ENCODE data around the gene GSG1.

GSG1 gene

GRCh38 chr12:13075786-13076570 lies 27.5 kb downstream of the GSG1 start:
- H3K4me1 Mint-ChIP-seq = peaks cover 7% of the 10 kb centered on the region
- no peak overlapping the region for H3K27ac Mint-ChIP-seq
- DNase-seq = no peak
- H3K27me3 Mint-ChIP-seq (ENCODE audit: low read depth, poor library complexity) = peaks cover 10% of the 10 kb centered on the region
- no peak overlapping the region for H3K4me3 Mint-ChIP-seq
- TF ChIP-seq CTCF (IDR thresholded peaks at IDR 0.05) = no peak
- peaks cover 68% of the 10 kb centered on the region for H3K36me3 Mint-ChIP-seq (ENCODE audit: low read depth)
- H3K9me3 Mint-ChIP-seq = peaks cover 22% of the 10 kb centered on the region

- Mint-ChIP-seq H3K36me3 (ENCODE audit: low read depth) (peaks cover 60% of the 10 kb centered on the region), H3K9me3 (peaks cover 22% of the 10 kb centered on the region), H3K27ac (no peak overlapping the region), H3K4me3 (no peak overlapping the region), H3K27me3 (ENCODE audit: low read depth, poor library complexity) (peaks cover 10% of the 10 kb centered on the region), H3K4me1 (peaks cover 7% of the 10 kb centered on the region)
- TF ChIP-seq CTCF (IDR thresholded peaks at IDR 0.05) = no peak
- no peak for DNase-seq
Measured at GRCh38 chr12:13075118-13075480, 28.4 kb downstream of the GSG1 start.

- TF ChIP-seq CTCF (IDR thresholded peaks at IDR 0.05) = no peak
- DNase-seq = no peak
- Mint-ChIP-seq H3K27ac (no peak overlapping the region), H3K27me3 (ENCODE audit: low read depth, poor library complexity) (peaks cover 10% of the 10 kb centered on the region), H3K4me3 (no peak overlapping the region), H3K4me1 (peaks cover 7% of the 10 kb centered on the region), H3K9me3 (peaks cover 18% of the 10 kb centered on the region), H3K36me3 (ENCODE audit: low read depth) (peaks cover 54% of the 10 kb centered on the region)
Measured at GRCh38 chr12:13074396-13075117, 28.9 kb downstream of the GSG1 start.

GRCh38 chr12:13073173-13073572 lies 30.3 kb downstream of the GSG1 start:
- Mint-ChIP-seq H3K9me3 (peaks cover 9% of the 10 kb centered on the region), H3K4me3 (no peak overlapping the region), H3K4me1 (peaks cover 7% of the 10 kb centered on the region), H3K27ac (peak overlapping the region; percentile 38), H3K27me3 (ENCODE audit: low read depth, poor library complexity) (peaks cover 10% of the 10 kb centered on the region), H3K36me3 (ENCODE audit: low read depth) (peaks cover 49% of the 10 kb centered on the region)
- TF ChIP-seq CTCF (IDR thresholded peaks at IDR 0.05) = no peak
- no peak for DNase-seq

- Mint-ChIP-seq H3K4me3 (no peak overlapping the region), H3K9me3 (peaks cover 4% of the 10 kb centered on the region), H3K27me3 (ENCODE audit: low read depth, poor library complexity) (peaks cover 5% of the 10 kb centered on the region), H3K36me3 (ENCODE audit: low read depth) (peaks cover 51% of the 10 kb centered on the region), H3K27ac (no peak overlapping the region), H3K4me1 (peaks cover 7% of the 10 kb centered on the region)
- DNase-seq = no peak
- TF ChIP-seq CTCF (IDR thresholded peaks at IDR 0.05) = no peak
Measured at GRCh38 chr12:13071305-13072280, 31.9 kb downstream of the GSG1 start.

Data from nephron progenitor cell (in vitro differentiated cells).